Heart left ventricle (tissue), 13 donors: ENCODE results near the gene NUDT12.

Source experiments
- CTCF ChIP-seq, 12 donors: fragments of 200-600 bp; sonication (generic) in 4 of 12; IDR thresholded peaks; one replicate each; pipeline versions ENCODE4 v1.5.0 to v1.8.0; 2018 to 2022; ENCODE audit warnings: antibody characterized with exemption in 12 of 12, mild to moderate bottlenecking in 5 of 12
- POLR2A ChIP-seq, 2 donors: fragments of 450-650 bp; IDR thresholded peaks; one replicate each; pipeline ENCODE4 v1.6.1; 2017; ENCODE audit warnings: antibody characterized with exemption in 2 of 2, mild to moderate bottlenecking in 2 of 2, moderate library complexity in 2 of 2
- donor health status: ischemic (EF 13 %, LVEDD 7.1; RV severe dilation, severe dysfunction).
- donor health status: DM: no; HTN: yes; CAD: no.
- donor health status: DM: no; HTN: no; CAD: no.
- donor health status: ischemic (EF 25% LVEDD 6.9; RV normal size, moderate dysfunction).
- donor health status: ischemic (EF 25% LVEDD 5.7; RV mildly dilated, moderate dysfunction).
- donor health status: ischemic (EF 35%, LVEDD 5.7; RV mildly dilated, moderate dysfunction).
- donor health status: nonischemic (EF 11% LVEDD 7.7; RV severe dilation, severe dysfunction).
- donor health status: DM: yes; HTN: yes; CAD: no.
- donor health status: PGD.
- donor health status: ischemic (EF 29% LVEDD 5.4; RV normal size, mild dysfunction).
- donor health status: nonischemic (EF 23%, LVEDD 6.1; RV moderate dilation, normal function).

- TF ChIP-seq CTCF (IDR thresholded peaks at IDR 0.05): no peak
- TF ChIP-seq POLR2A (IDR thresholded peaks at IDR 0.05): no peak
Measured at GRCh38 chr5:103541569-103541968, 21.0 kb downstream of the NUDT12 start.
